HG02623 (cell line): Measurements from ENCODE around the gene KCNIP2.
A peak's percentile ranks its signal among the peaks of the same experiment; 100 is the strongest.

Experiments used
- ATAC-seq: cut with Tn5 transposase; IDR thresholded peaks from one replicate; pipeline ENCODE4 v1.9.1; 2021; ENCODE audit warnings: moderate library complexity; ENCODE audit not compliant: unreplicated experiment

KCNIP2 gene

GRCh38 chr10:101785801-101786200, 57.8 kb downstream of the KCNIP2 start:
- ATAC-seq: no peak

DNA sequence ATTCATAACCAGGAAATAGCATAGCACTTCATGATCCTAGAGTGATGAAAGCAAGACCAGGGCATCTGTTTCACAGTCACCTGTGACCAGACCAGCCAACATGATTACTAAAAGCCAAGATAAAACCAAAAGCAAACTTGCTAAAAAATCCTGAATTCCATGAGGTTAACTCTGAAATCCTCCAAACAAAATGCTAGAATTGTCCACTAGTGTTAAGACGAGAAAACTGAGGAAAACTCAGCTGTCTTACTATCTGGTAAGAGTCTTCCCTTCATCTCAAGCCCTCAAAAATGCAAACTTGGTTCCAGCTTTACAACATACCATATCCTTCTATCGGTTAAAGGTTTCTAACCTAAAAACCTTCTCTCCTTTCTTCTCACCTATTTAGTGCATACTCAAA, 59.0 kb downstream of the KCNIP2 start:
- ATAC-seq: no peak

GRCh38 chr10:101783736-101784118, 59.9 kb downstream of the KCNIP2 start:
- ATAC-seq: no peak

DNA sequence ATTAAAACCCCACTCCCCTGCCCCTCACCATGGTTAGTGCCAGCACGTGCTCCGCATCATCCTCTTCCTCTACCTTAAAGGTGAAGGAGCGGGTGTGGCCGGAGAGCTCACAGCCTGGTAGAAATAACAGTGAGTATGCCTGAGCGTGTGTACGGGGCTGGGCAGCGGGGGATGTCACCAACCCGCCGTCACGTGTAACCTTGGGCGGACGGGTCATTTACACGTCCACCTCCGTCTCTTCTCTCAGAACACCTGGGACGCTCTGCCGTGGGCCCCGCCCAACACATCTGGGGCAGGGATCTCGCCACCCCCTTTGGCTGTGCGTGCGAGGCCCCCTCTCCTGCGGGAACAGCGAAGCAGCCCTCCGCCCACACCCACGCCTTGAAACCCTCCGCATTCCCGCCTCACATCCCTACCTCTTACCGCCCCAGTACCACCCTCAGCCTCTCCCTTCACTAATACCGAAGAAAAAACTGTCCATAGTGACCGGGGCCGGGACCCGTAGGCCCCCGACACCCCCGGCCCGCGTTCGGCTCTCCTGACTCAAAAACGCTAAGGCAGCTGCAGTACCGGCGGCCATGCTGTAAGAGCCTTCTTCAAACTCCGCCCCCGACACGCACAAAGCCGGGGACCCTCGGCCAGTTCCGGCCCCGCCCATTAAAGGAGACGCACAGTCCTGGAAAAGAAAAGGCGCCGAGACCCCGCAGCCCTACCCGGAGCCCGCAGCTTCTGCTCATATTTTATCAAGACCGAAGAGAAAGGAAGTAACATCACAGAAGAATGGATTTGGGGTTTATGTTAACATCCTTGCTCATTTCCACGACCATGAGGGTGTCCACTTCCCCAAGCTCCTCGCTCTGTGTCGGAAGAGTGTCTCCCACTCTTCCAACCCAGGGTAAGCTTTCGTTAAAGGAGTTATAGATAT, 60.5 kb downstream of the KCNIP2 start, which contains the start of gene NPM3:
TSS of gene NPM3 (minus strand) at position 636 of the 925 bp plus-strand sequence. CDS start at position 580, 56 bp downstream.
- peak; percentile 56 for ATAC-seq

- ATAC-seq: no peak
These were observed 61.4 kb downstream of the KCNIP2 start for GRCh38 chr10:101781984-101782810.

DNA sequence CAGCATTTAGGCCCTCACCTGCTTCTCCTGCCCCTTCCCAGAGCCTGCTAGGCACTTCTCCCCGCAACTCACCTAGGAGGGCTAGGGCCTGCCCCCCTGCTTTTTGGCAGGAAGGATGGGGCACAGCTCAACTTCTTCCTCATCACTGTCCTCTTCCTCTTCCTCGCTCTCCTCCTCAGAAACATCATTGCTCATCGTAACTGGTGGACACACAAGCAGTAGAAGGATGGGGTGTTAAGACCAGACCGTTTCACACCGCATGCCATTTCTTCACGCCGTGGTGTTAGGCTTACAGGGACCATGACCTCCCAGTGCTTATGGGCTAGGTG, 62.0 kb downstream of the KCNIP2 start:
- no peak for ATAC-seq

GRCh38 chr10:101780818-101781654, 62.6 kb downstream of the KCNIP2 start:
- no peak for ATAC-seq

GRCh38 chr10:101780187-101780817, 63.3 kb downstream of the KCNIP2 start:
- ATAC-seq: no peak

DNA sequence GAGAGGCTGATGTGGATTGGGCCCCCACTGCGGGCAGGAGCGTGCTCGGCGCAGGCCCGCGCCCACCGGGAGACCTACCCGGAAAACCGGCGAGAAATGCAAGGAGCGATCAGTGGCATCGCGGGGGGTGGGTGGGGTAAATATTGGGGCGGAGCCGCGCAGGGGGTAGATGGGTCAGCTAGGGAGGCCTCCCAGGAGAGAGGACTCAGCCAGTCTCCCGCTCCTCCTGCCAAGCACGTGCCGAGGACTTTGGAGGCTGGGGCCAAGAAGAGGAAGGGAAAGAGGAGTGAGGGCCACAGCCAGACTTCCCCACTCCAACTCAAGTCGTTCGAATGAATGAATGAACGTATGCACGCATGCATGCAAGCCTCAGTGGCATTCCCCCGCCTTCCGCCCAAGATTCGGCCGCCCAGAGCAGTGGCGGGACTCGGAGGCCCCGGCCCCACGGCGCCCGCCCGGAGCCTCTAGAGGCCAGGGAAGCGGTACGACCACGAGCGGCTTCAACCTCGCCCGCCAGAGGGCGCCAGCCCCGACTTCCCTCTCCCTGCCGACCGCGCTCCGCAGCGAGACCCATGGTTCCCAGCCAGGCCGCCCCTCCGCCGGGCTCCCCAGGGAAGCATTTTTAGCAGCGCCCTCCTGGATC, 63.9 kb downstream of the KCNIP2 start:
- no peak for ATAC-seq

GRCh38 chr10:101778781-101779543, 64.6 kb downstream of the KCNIP2 start:
- no peak for ATAC-seq

DNA sequence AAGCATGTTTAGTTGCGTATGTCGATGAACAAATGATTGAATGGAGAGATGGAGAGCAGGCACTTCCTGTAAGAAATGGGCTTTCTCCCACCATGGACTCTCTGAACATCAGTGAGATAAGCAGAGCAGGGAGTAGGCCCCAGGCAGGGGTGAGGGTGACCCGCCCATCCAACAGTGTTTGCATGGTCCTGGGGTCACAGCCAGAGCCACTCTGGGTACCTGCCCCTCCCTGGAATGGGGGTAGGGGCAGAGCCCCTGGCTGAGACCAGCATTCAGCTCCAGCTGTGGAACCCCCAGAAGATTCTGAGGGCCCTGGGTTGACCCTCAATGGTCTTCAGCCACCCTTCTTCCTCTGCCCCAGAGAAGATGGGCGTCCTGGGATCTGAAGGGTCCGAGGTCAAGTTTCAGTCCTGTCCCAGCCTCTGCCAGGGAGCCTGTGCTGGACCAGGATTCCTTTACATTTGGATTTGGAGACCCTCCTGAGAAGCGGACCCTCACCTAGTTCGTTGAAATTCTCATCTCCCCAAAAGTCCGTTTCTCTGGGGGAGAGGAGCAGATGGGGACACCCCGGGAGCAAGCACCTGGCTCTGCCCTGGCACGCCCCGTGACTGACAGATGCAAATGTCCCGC, 65.3 kb downstream of the KCNIP2 start:
- no peak for ATAC-seq

GRCh38 chr10:101777619-101778145, 65.9 kb downstream of the KCNIP2 start:
- ATAC-seq: no peak

DNA sequence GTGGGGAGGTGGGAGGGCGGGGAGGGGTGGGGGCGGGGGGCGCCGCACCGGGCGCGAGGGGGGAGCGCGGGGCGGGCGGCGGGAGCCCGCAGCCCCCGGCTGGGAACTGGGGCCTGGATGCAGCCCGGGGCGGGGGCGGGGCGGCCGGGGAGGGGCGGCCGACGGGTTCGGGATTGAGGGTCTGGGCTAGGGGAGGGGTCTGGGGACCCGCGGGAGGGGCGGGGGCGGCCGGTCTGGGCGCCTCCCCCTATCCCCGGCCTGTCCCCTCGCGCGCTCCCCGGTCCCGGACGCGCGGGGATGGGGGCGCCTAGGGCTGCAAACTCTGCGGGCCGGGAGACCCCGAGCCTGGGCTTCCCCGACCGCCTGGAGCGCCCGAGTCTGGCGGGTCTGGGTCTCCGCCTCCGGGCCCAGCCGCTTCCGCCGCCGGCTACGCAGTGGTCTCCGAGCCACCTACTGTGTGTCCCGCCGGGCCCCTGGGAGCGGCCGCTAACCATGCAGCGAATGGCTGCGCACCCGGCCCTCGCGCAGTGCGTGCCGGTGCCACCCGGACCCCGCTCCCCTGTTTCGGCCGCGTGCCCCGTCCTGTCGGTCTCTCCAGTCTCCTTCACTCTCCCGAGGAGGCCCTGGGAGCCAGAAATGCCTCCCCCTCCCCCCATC, 67.3 kb downstream of the KCNIP2 start:
- ATAC-seq: no peak
